IMR-90 (cell line): Measurements from ENCODE around the gene CCDC102A. TPM values are rescaled to one million over a fixed set of nuclear protein-coding genes. Genes with fewer than 3 reads are reported as not detected.
A peak's percentile ranks its signal among the peaks of the same experiment; 100 is the strongest.

Experiments used
- ATAC-seq: fragments of 200-7000 bp; cut with Tn5 transposase; 2 replicates; pipeline ENCODE4 v1.9.1; 2020; ENCODE audit warnings: low read depth, mild to moderate bottlenecking, moderate library complexity
- BruUV-seq: library from RNA; stranded (reverse); fragments of 400-500 nt; replicated peaks from 2 replicates; lab custom pipeline; 2021; lab: Mats Ljungman, UMichigan
- CTCF ChIA-PET: fragments of 300-600 bp; formaldehyde crosslinking; extraction: SDS; loops from one replicate; lab custom pipeline; 2021; ENCODE audit warnings: antibody characterized with exemption; lab: Yijun Ruan, JAX
- POLR2A ChIA-PET: fragments of 300-600 bp; sonication (Branson Sonifier 250); formaldehyde crosslinking; loops from one replicate; lab custom pipeline; 2022; ENCODE audit warnings: antibody characterized with exemption; ENCODE audit not compliant: unreplicated experiment; lab: Charles Lee
- DNase-seq: peaks from one replicate; pipeline ENCODE4 v3.0.0; 2013
- H2AFZ ChIP-seq: replicated peaks from 2 replicates; pipeline ENCODE3; 2013; ENCODE audit warnings: low read length, mild to moderate bottlenecking; ENCODE audit not compliant: poor library complexity
- H2AK5ac ChIP-seq: 2 replicates; pipeline ENCODE4 v1.6.1; 2013; ENCODE audit warnings: low read depth, low read length, inconsistent platforms
- H2AK9ac ChIP-seq: replicated peaks from 2 replicates; pipeline ENCODE3; 2013; ENCODE audit warnings: mild to moderate bottlenecking, low read depth, low read length, moderate library complexity; ENCODE audit not compliant: poor library complexity
- H2BK120ac ChIP-seq: 2 replicates; pipeline ENCODE4 v1.6.1; 2013; ENCODE audit warnings: low read depth, low read length, inconsistent platforms
- H2BK15ac ChIP-seq: 3 replicates; pipeline ENCODE4 v1.6.1; 2013; ENCODE audit warnings: low read depth, low read length, inconsistent platforms
- H2BK20ac ChIP-seq: 2 replicates; pipeline ENCODE4 v1.6.1; 2013; ENCODE audit warnings: low read depth, mild to moderate bottlenecking, inconsistent platforms, low read length, moderate library complexity
- H2BK5ac ChIP-seq: 2 replicates; pipeline ENCODE4 v1.6.1; 2013; ENCODE audit warnings: mild to moderate bottlenecking, low read depth, low read length, inconsistent platforms; ENCODE audit not compliant: poor library complexity, severe bottlenecking
- H3K14ac ChIP-seq: replicated peaks from 2 replicates; pipeline ENCODE4 v1.6.1; 2013; ENCODE audit warnings: low read depth, low read length, inconsistent platforms
- H3K18ac ChIP-seq: 2 replicates; pipeline ENCODE4 v1.6.1; 2013; ENCODE audit warnings: low read depth, low read length, control low read depth
- H3K23ac ChIP-seq: 2 replicates; pipeline ENCODE4 v1.6.1; 2013; ENCODE audit warnings: low read depth, low read length, inconsistent platforms
- H3K27ac ChIP-seq: 2 replicates; pipeline ENCODE4 v1.5.1; 2013; ENCODE audit warnings: mild to moderate bottlenecking, control low read depth, low read length; ENCODE audit not compliant: insufficient read depth
- H3K27me3 ChIP-seq: 2 replicates; pipeline ENCODE4 v1.6.1; 2013; ENCODE audit warnings: low read length; ENCODE audit not compliant: control insufficient read depth, insufficient read depth
- H3K36me3 ChIP-seq: 2 replicates; pipeline ENCODE4 v1.6.1; 2013; ENCODE audit warnings: low read length, mixed read lengths; ENCODE audit not compliant: control insufficient read depth, insufficient read depth
- H3K4ac ChIP-seq: 2 replicates; pipeline ENCODE4 v1.6.1; 2013; ENCODE audit warnings: low read depth, low read length, inconsistent platforms
- H3K4me1 ChIP-seq: 2 replicates; pipeline ENCODE4 v1.6.1; 2013; ENCODE audit warnings: low read length, mixed read lengths; ENCODE audit not compliant: control insufficient read depth, insufficient read depth
- H3K4me2 ChIP-seq: 2 replicates; pipeline ENCODE4 v1.6.1; 2013; ENCODE audit warnings: low read depth, mild to moderate bottlenecking, control low read depth, low read length, moderate library complexity
- H3K4me3 ChIP-seq: 2 replicates; pipeline ENCODE4 v1.5.1; 2013; ENCODE audit warnings: low read depth, mild to moderate bottlenecking, control low read depth, low read length, moderate library complexity; ENCODE audit not compliant: insufficient read depth
- H3K56ac ChIP-seq: 2 replicates; pipeline ENCODE4 v1.6.1; 2013; ENCODE audit warnings: low read length, inconsistent platforms; ENCODE audit not compliant: insufficient read depth; ENCODE audit errors: extremely low read depth
- H3K79me1 ChIP-seq, 2 experiments: 2 replicates each; pipeline ENCODE4 v1.6.1; 2013; ENCODE audit warnings: low read length in 2 of 2, inconsistent platforms in 1 of 2, low read depth in 1 of 2
- H3K9ac ChIP-seq: 2 replicates; pipeline ENCODE4 v1.6.1; 2013; ENCODE audit warnings: low read depth, low read length, control low read depth
- H3K9me1 ChIP-seq: 2 replicates; pipeline ENCODE4 v1.6.1; 2013; ENCODE audit warnings: low read length, inconsistent platforms; ENCODE audit not compliant: insufficient read depth
- H3K9me3 ChIP-seq: 2 replicates; pipeline ENCODE4 v1.6.1; 2013; ENCODE audit warnings: low read length; ENCODE audit not compliant: control insufficient read depth, insufficient read depth
- H4K20me1 ChIP-seq: 2 replicates; pipeline ENCODE4 v1.6.1; 2013; ENCODE audit warnings: low read length, inconsistent platforms; ENCODE audit not compliant: insufficient read depth
- H4K5ac ChIP-seq: 2 replicates; pipeline ENCODE4 v1.6.1; 2013; ENCODE audit warnings: mild to moderate bottlenecking, low read depth, low read length, control low read depth
- H4K8ac ChIP-seq, 2 experiments: 2 replicates each; pipeline ENCODE4 v1.6.1; 2013; ENCODE audit warnings: low read depth in 2 of 2, low read length in 2 of 2, control low read depth in 1 of 2, inconsistent platforms in 1 of 2
- H4K91ac ChIP-seq: 2 replicates; pipeline ENCODE4 v1.6.1; 2013; ENCODE audit warnings: low read depth, low read length, inconsistent platforms; ENCODE audit not compliant: insufficient read depth
- BHLHE40 ChIP-seq: fragments of 150-350 bp; IDR thresholded peaks from 2 replicates; pipeline ENCODE4 v1.6.1; 2016; ENCODE audit warnings: mild to moderate bottlenecking, low read depth, low read length
- CEBPB ChIP-seq: IDR thresholded peaks from 2 replicates; pipeline ENCODE4 v1.6.1; 2012; ENCODE audit warnings: low read depth, low read length, improper control_type of control experiment
- CHD1 ChIP-seq: IDR thresholded peaks from 2 replicates; pipeline ENCODE4 v1.6.1; 2012; ENCODE audit warnings: low read depth, low read length, improper control_type of control experiment
- NFE2L2 ChIP-seq: fragments of 150-350 bp; IDR thresholded peaks from 2 replicates; pipeline ENCODE4 v1.6.1; 2016; ENCODE audit warnings: low read depth, mild to moderate bottlenecking, low read length
- POLR2A ChIP-seq: IDR thresholded peaks from 2 replicates; pipeline ENCODE4 v1.6.1; 2012; ENCODE audit warnings: mild to moderate bottlenecking, low read depth, low read length
- RCOR1 ChIP-seq: IDR thresholded peaks from 2 replicates; pipeline ENCODE4 v1.6.1; 2012; ENCODE audit warnings: mild to moderate bottlenecking, low read length, improper control_type of control experiment; ENCODE audit not compliant: insufficient replicate concordance
- RFX5 ChIP-seq: IDR thresholded peaks from 2 replicates; pipeline ENCODE4 v1.8.0; 2012; ENCODE audit warnings: low read depth, mild to moderate bottlenecking, low read length, moderate library complexity
- SMC3 ChIP-seq: fragments of 150-350 bp; IDR thresholded peaks from 2 replicates; pipeline ENCODE4 v1.6.1; 2016; ENCODE audit warnings: low read depth, mild to moderate bottlenecking, antibody characterized with exemption, low read length, moderate library complexity
- WGBS, 2 experiments: methylation state at CpG; one replicate each; pipeline versions ENCODE4 v1.1.5 to v1.1.7; 2013; ENCODE audit warnings: missing lambda C conversion rate in 2 of 2; ENCODE audit not compliant: insufficient read length in 1 of 2; ENCODE audit errors: extremely low coverage in 2 of 2; 5-methylcytosine and 5-hydroxymethylcytosine counted together
- dilution Hi-C: fragments of 300-500 bp; cut with HindIII; formaldehyde crosslinking; loops from one replicate; pipeline ENCODE4 v1.14.3; 2018; ENCODE audit warnings: low sequenced_read_pairs; ENCODE audit not compliant: unreplicated experiment
- in situ Hi-C: fragments of 300-500 bp; cut with MboI; formaldehyde crosslinking; loops from 3 replicates; pipeline ENCODE4 v1.14.3; 2019; ENCODE audit warnings: low sequenced_read_pairs, inconsistent platforms, mixed read lengths
- intact Hi-C: fragments of 100-400 bp; cut with micrococcal nuclease; formaldehyde crosslinking; loops from 2 replicates; pipeline ENCODE4 v1.10.0; 2022
- polyA plus RNA-seq, 3 experiments: library from polyadenylated mRNA; depleted of rRNA; stranded (reverse); fragments of >200 nt; gene quantifications; 2 replicates each; pipeline ENCODE4 v1.2.3, GENCODE V29; 2012; ENCODE audit warnings: low replicate concordance in 1 of 3
- total RNA-seq: library from RNA; depleted of rRNA; stranded (reverse); fragments of >200 nt; gene quantifications from 2 replicates; pipeline ENCODE4 v1.2.3, GENCODE V29; 2012
- TF ChIP-seq, protein P1 (sequence below): conservative IDR thresholded peaks from 2 replicates; pipeline ENCODE4 v1.5.1; 2012; ENCODE audit warnings: mild to moderate bottlenecking, low read depth, low read length, improper control_type of control experiment
- TF ChIP-seq, protein P2 (sequence below): fragments of 150-350 bp; IDR thresholded peaks from 2 replicates; pipeline ENCODE4 v1.6.1; 2016; ENCODE audit warnings: low read depth, mild to moderate bottlenecking, low read length, moderate library complexity, borderline replicate concordance
- TF ChIP-seq, protein P3 (sequence below): fragments of 150-350 bp; IDR thresholded peaks from 2 replicates; pipeline ENCODE4 v1.6.1; 2017; ENCODE audit warnings: mild to moderate bottlenecking, antibody characterized with exemption, low read length, low read depth

Gene CCDC102A
- total and polyA plus RNA-seq, 2 of the 4 experiments (the other 2 are of a cell fraction): 5.4 to 8.5 TPM

DNA sequence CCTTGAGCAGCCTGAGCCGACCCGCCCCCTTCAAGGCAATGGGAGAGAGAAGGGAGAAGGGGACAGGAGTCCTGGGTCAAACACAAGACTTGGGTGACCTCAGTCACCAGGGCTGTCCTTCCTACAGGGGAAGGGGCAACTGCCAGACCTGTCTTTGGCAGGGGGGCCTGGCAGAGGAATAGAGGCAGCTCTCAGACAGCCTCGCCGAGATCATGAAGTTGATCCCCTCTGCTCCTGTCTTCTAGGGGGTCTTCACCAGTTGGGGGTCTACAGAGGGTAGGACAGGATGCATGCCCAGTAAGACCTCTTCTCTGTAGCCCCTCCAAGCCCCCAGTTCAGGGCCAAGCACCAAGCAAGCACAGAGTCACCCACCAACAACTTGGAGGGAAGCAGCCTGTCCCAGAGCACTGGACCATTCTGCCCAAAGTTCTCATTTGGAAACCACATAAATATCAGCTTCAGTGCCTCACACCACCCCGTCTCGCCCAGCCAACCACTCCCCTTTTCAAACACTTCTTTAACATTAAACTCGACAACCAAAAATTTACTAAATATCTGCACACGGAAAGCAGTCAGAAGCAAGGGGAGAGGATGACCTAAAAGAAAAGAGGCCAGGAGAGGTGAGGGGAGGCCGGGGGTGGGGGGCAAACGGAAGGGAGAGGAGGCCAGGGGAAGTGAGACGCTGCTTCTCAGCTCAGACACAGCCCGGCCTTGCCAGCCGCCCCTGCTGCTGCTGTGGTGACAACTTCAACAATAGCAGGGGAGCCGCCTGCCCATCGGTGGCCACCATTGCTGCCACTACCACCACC lies 57.8 kb downstream of the CCDC102A start (continued):
- no peak for TF ChIP-seq RCOR1

DNA sequence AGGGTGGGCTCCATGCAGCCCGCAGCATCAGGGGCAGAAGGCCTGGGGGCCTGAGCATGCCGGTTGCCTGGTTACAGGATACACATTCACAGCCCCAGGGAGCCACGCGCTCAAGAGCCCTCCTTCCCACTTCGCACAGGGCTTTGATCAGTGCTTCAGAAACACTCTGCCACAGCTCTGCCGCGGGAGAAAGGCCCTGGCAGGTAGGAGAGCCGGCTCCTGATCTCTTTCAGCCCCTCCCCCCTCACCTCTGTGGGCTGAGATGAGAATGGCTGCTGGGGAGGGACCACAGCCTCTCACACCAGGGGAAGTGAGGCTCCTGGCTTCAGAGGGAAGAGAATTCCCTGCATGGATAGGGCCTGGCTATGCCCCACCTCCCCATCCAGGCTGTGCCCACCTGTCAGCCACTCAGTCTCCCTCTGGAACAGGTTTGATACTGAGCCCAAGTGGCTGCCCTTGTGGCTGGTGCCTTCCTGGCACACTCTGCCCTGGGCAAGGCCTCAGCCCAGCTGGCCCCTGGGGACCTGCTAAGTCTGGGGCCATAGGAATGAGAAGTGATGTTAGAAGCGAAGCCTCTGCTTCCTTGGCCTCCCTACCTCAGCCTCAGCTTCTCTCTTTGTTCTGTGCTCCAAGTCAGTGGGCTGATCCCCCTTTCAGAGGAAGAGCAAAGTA lies 58.7 kb downstream of the CCDC102A start:
- no peak overlapping the region for H2AK9ac ChIP-seq
- BruUV-seq: no TSS peak
- no peak overlapping the region for H3K14ac ChIP-seq
- in situ Hi-C loops: no loop called here
- H4K5ac ChIP-seq: no peak overlapping the region
- peak overlapping the region; percentile 60 for H2AFZ ChIP-seq
- H3K4me3 ChIP-seq: no peak overlapping the region
- intact Hi-C loops: no loop called here
- H4K91ac ChIP-seq: no peak overlapping the region
- ATAC-seq (no peak), DNase-seq (no peak)
- no peak overlapping the region for H3K27ac ChIP-seq
- no peak overlapping the region for H2BK5ac ChIP-seq
- H2BK20ac ChIP-seq: no peak overlapping the region
- 50% methylated on average over 2 of the region's 9 CpGs; no CpG with 5 or more reads in 1 of the 2 experiments for WGBS, 2 experiments
- no peaks in the 10 kb centered on the region for H3K9me1 ChIP-seq
- ChIA-PET POLR2A (no interaction called here), CTCF (no interaction called here)
- H3K4me1 ChIP-seq: peaks cover 12% of the 10 kb centered on the region
- H2BK120ac ChIP-seq: no peak overlapping the region
- no peaks in the 10 kb centered on the region for H3K9me3 ChIP-seq
- H3K4ac ChIP-seq: no peak overlapping the region
- no peak overlapping the region for H3K9ac ChIP-seq
- H2BK15ac ChIP-seq: no peak overlapping the region
- H3K79me1 ChIP-seq: peaks cover 9 to 22% of the 10 kb centered on the region in 2 experiments
- peaks cover 12% of the 10 kb centered on the region; the same call in 1 of the 2 replicates for H3K36me3 ChIP-seq
- dilution Hi-C loops: no loop called here
- H2AK5ac ChIP-seq: no peak overlapping the region
- no peak overlapping the region for H3K18ac ChIP-seq
- H4K8ac ChIP-seq: no peak overlapping the region
- no peak overlapping the region for H3K23ac ChIP-seq
- 0 out of 2 replicates have a peak, but pooled peaks cover 1% of the 10 kb centered on the region for H4K20me1 ChIP-seq
- H3K4me2 ChIP-seq: no peak overlapping the region
- H3K56ac ChIP-seq: no peak overlapping the region
- H3K27me3 ChIP-seq: no peaks in the 10 kb centered on the region
- TF ChIP-seq, protein P1, sequence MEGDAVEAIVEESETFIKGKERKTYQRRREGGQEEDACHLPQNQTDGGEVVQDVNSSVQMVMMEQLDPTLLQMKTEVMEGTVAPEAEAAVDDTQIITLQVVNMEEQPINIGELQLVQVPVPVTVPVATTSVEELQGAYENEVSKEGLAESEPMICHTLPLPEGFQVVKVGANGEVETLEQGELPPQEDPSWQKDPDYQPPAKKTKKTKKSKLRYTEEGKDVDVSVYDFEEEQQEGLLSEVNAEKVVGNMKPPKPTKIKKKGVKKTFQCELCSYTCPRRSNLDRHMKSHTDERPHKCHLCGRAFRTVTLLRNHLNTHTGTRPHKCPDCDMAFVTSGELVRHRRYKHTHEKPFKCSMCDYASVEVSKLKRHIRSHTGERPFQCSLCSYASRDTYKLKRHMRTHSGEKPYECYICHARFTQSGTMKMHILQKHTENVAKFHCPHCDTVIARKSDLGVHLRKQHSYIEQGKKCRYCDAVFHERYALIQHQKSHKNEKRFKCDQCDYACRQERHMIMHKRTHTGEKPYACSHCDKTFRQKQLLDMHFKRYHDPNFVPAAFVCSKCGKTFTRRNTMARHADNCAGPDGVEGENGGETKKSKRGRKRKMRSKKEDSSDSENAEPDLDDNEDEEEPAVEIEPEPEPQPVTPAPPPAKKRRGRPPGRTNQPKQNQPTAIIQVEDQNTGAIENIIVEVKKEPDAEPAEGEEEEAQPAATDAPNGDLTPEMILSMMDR: no peak
- TF ChIP-seq CHD1 (no peak), RFX5 (no peak), CEBPB (no peak), POLR2A (no peak), BHLHE40 (no peak), SMC3 (no peak), NFE2L2 (no peak)
- TF ChIP-seq, protein P2, sequence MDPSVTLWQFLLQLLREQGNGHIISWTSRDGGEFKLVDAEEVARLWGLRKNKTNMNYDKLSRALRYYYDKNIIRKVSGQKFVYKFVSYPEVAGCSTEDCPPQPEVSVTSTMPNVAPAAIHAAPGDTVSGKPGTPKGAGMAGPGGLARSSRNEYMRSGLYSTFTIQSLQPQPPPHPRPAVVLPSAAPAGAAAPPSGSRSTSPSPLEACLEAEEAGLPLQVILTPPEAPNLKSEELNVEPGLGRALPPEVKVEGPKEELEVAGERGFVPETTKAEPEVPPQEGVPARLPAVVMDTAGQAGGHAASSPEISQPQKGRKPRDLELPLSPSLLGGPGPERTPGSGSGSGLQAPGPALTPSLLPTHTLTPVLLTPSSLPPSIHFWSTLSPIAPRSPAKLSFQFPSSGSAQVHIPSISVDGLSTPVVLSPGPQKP: no peak
- TF ChIP-seq, protein P3, sequence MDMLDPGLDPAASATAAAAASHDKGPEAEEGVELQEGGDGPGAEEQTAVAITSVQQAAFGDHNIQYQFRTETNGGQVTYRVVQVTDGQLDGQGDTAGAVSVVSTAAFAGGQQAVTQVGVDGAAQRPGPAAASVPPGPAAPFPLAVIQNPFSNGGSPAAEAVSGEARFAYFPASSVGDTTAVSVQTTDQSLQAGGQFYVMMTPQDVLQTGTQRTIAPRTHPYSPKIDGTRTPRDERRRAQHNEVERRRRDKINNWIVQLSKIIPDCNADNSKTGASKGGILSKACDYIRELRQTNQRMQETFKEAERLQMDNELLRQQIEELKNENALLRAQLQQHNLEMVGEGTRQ: no peak
